Measurements from ENCODE around the gene TNFAIP8L2. TPM values are rescaled to one million over a fixed set of nuclear protein-coding genes. Genes with fewer than 3 reads are reported as not detected.

Gene TNFAIP8L2
- total and polyA plus RNA-seq, 2 of the 4 experiments (the other 2 are of a cell fraction), result not detected

DNA sequence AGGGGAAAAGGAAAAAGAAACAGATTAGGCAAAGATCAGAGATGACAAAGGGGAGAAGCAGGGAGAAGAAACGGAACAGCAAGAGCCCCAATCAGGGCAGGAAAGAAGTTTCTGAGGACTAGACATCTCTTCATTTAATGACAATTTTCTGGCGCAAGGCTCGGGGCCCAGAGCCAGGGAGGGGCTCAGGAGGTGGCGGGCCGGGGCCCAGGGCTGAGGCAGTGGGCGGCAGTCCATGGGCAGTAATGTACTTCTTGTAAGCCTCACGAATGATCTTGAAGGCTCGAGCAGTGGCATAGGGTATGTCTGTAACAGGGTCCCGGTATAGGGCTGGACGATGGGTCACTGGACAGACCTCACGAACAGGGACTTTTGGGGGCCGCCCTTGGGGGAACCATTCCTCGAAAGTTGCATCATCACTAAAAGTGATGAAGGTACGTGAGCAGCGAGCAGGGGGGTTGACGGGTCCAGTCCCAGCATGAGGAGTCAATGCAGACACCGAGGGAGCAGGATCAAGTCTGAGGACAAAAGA lies 20.1 kb downstream of the TNFAIP8L2 start:
- Histone ChIP-seq H3K4me1 (ENCODE audit: control insufficient read depth, insufficient read depth, low read length) (peaks cover 2% of the 10 kb centered on the region; the same call in 1 of the 2 replicates), H3K9me1 (ENCODE audit: insufficient read depth, low read length) (no peaks in the 10 kb centered on the region), H4K91ac (ENCODE audit: insufficient read depth, low read depth, low read length) (no peak overlapping the region), H3K9ac (ENCODE audit: low read depth, low read length) (no peak overlapping the region), H4K8ac (ENCODE audit: low read depth in 2 of 2, low read length in 2 of 2) (no peak overlapping the region), H4K20me1 (ENCODE audit: insufficient read depth, low read length) (no peaks in the 10 kb centered on the region), H3K18ac (ENCODE audit: low read depth, low read length) (no peak overlapping the region), H2BK15ac (ENCODE audit: low read depth, low read length) (no peak overlapping the region), H2AFZ (replicated peaks; ENCODE audit: low read length, poor library complexity) (no peak overlapping the region), H2BK120ac (ENCODE audit: low read depth, low read length) (no peak overlapping the region), H2BK5ac (ENCODE audit: low read depth, low read length, poor library complexity, severe bottlenecking) (no peak overlapping the region), H4K5ac (ENCODE audit: low read depth, low read length) (no peak overlapping the region), H3K36me3 (ENCODE audit: control insufficient read depth, insufficient read depth, low read length) (peaks cover 42% of the 10 kb centered on the region), H3K4me2 (ENCODE audit: low read depth, low read length) (no peak overlapping the region), H2AK9ac (replicated peaks; ENCODE audit: low read depth, low read length, poor library complexity) (no peak overlapping the region), H3K4ac (ENCODE audit: low read depth, low read length) (no peak overlapping the region), H3K27ac (ENCODE audit: insufficient read depth, low read length) (no peak overlapping the region), H3K27me3 (ENCODE audit: control insufficient read depth, insufficient read depth, low read length) (no peaks in the 10 kb centered on the region), H3K9me3 (ENCODE audit: control insufficient read depth, insufficient read depth, low read length) (no peaks in the 10 kb centered on the region), H2BK20ac (ENCODE audit: low read depth, low read length) (no peak overlapping the region), H2AK5ac (ENCODE audit: low read depth, low read length) (no peak overlapping the region), H3K4me3 (ENCODE audit: insufficient read depth, low read depth, low read length) (no peak overlapping the region), H3K56ac (ENCODE audit: extremely low read depth, insufficient read depth, low read length) (no peak overlapping the region), H3K23ac (ENCODE audit: low read depth, low read length) (no peak overlapping the region), H3K79me1 (ENCODE audit: low read depth in 1 of 2, low read length in 2 of 2) (no peaks in the 10 kb centered on the region; a peak in 1 of 4 replicates), H3K14ac (replicated peaks; ENCODE audit: low read depth, low read length) (no peak overlapping the region)
- DNase-seq (no peak), ATAC-seq (ENCODE audit: low read depth) (no peak)
- intact Hi-C loops (cut with micrococcal nuclease), result no loop called here
- POLR2A ChIA-PET (ENCODE audit: unreplicated experiment), result no interaction called here
- in situ Hi-C loops (cut with MboI; ENCODE audit: low sequenced_read_pairs), result no loop called here
- WGBS, 2 experiments (ENCODE audit: extremely low coverage in 2 of 2, insufficient read length in 1 of 2), result 94% methylated on average over 12 of the region's 17 CpGs; no CpG with 5 or more reads in 1 of the 2 experiments
- dilution Hi-C loops (cut with HindIII; ENCODE audit: low sequenced_read_pairs, unreplicated experiment), result no loop called here
- TSS peak; percentile 47 for BruUV-seq (replicated peaks)
- TF ChIP-seq CEBPB (IDR thresholded peaks at IDR 0.05; ENCODE audit: low read depth, low read length) (peak; percentile 42; the same call in 1 of the 2 replicates), RCOR1 (IDR thresholded peaks at IDR 0.05; ENCODE audit: insufficient replicate concordance, low read length) (no peak)
- CTCF ChIA-PET, result interaction anchor here (1.0 kb wide), 1 partner anchor 13 kb away, joined by 3 read pairs; no protein-coding TSS in a partner anchor

Data from IMR-90 (cell line).